Measurements from ENCODE around the gene LARGE1. TPM values are rescaled to one million over a fixed set of nuclear protein-coding genes. Genes with fewer than 3 reads are reported as not detected.

Gene LARGE1
- total RNA-seq, 1 donor from 2014 or later: 81.2 TPM

- Mint-ChIP-seq H3K27ac (ENCODE audit: unreplicated experiment) (no peak overlapping the region), H3K9me3 (ENCODE audit: unreplicated experiment) (peaks cover 11% of the 10 kb centered on the region), H3K4me1 (ENCODE audit: low read depth, unreplicated experiment) (peaks cover 13% of the 10 kb centered on the region), H3K36me3 (ENCODE audit: unreplicated experiment) (peaks cover 4% of the 10 kb centered on the region), H3K4me3 (ENCODE audit: unreplicated experiment) (no peak overlapping the region), H3K27me3 (ENCODE audit: unreplicated experiment) (peaks cover 6% of the 10 kb centered on the region)
- no peak for DNase-seq
- TF ChIP-seq CTCF (IDR thresholded peaks at IDR 0.05; ENCODE audit: partially characterized antibody, unreplicated experiment): no peak
Observed at GRCh38 chr22:33635766-33636165, 284.5 kb downstream of the LARGE1 start.

DNA sequence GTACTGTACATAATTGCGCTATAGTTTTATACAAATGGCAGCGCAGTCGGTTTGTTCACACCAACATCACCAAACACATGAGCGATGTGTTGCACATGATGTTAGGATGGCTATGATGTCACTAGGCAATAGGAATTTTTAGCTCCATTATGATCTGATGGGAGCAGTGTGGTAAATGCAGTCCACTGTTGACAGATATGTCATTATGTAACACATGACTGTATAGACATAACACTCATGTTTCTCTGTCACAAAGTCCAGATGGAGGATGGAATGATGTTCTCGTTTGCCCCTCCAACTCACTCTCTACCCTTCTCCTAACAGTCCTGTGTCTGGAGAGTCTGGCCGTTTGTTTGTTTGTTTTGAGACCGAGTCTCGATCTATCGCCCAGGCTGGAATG lies 288.5 kb downstream of the LARGE1 start:
- DNase-seq: no peak
- Mint-ChIP-seq H3K9me3 (ENCODE audit: unreplicated experiment) (peaks cover 11% of the 10 kb centered on the region), H3K27ac (ENCODE audit: unreplicated experiment) (no peak overlapping the region), H3K27me3 (ENCODE audit: unreplicated experiment) (peaks cover 9% of the 10 kb centered on the region), H3K36me3 (ENCODE audit: unreplicated experiment) (peaks cover under 1% of the 10 kb centered on the region), H3K4me3 (ENCODE audit: unreplicated experiment) (no peak overlapping the region), H3K4me1 (ENCODE audit: low read depth, unreplicated experiment) (peaks cover 10% of the 10 kb centered on the region)
- TF ChIP-seq CTCF (IDR thresholded peaks at IDR 0.05; ENCODE audit: partially characterized antibody, unreplicated experiment): no peak

DNA sequence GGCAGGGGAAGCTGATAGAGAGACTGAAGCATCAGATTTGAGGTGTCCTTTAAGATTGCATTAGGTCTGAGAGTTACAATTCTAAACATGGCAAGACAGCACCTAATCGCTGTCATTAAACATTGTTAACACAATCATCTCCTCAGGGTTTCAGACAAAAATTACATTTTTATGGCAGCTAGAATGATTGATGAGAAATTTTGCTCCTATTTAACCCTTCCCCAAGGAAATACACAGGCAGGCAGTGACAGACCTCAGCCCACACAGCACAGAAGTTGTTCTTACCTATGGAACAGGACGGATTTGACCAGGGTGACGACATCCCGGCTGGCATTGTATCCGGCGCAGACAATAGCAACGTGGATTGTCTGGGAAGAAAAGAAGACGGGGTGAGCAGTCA lies 294.3 kb downstream of the LARGE1 start:
- H3K27ac Mint-ChIP-seq (ENCODE audit: unreplicated experiment): no peak overlapping the region
- DNase-seq: no peak
- peaks cover 8% of the 10 kb centered on the region for H3K9me3 Mint-ChIP-seq (ENCODE audit: unreplicated experiment)
- H3K27me3 Mint-ChIP-seq (ENCODE audit: unreplicated experiment): peaks cover 6% of the 10 kb centered on the region
- no peaks in the 10 kb centered on the region for H3K4me1 Mint-ChIP-seq (ENCODE audit: low read depth, unreplicated experiment)
- no peak for TF ChIP-seq CTCF (IDR thresholded peaks at IDR 0.05; ENCODE audit: partially characterized antibody, unreplicated experiment)
- H3K4me3 Mint-ChIP-seq (ENCODE audit: unreplicated experiment): no peak overlapping the region
- H3K36me3 Mint-ChIP-seq (ENCODE audit: unreplicated experiment): no peaks in the 10 kb centered on the region

GRCh38 chr22:33620085-33620484 lies 300.2 kb downstream of the LARGE1 start:
- Mint-ChIP-seq H3K27ac (ENCODE audit: unreplicated experiment) (no peak overlapping the region), H3K4me1 (ENCODE audit: low read depth, unreplicated experiment) (peaks cover 7% of the 10 kb centered on the region), H3K4me3 (ENCODE audit: unreplicated experiment) (no peak overlapping the region), H3K36me3 (ENCODE audit: unreplicated experiment) (no peaks in the 10 kb centered on the region), H3K9me3 (ENCODE audit: unreplicated experiment) (no peaks in the 10 kb centered on the region), H3K27me3 (ENCODE audit: unreplicated experiment) (no peaks in the 10 kb centered on the region)
- TF ChIP-seq CTCF (IDR thresholded peaks at IDR 0.05; ENCODE audit: partially characterized antibody, unreplicated experiment): no peak
- no peak for DNase-seq

- Mint-ChIP-seq H3K4me3 (ENCODE audit: unreplicated experiment) (no peak overlapping the region), H3K4me1 (ENCODE audit: low read depth, unreplicated experiment) (no peaks in the 10 kb centered on the region), H3K27ac (ENCODE audit: unreplicated experiment) (no peak overlapping the region), H3K9me3 (ENCODE audit: unreplicated experiment) (no peaks in the 10 kb centered on the region), H3K36me3 (ENCODE audit: unreplicated experiment) (peaks cover 6% of the 10 kb centered on the region), H3K27me3 (ENCODE audit: unreplicated experiment) (no peaks in the 10 kb centered on the region)
- no peak for DNase-seq
- no peak for TF ChIP-seq CTCF (IDR thresholded peaks at IDR 0.05; ENCODE audit: partially characterized antibody, unreplicated experiment)
Observed at GRCh38 chr22:33606504-33606903, 313.8 kb downstream of the LARGE1 start.

Measured in glutamatergic neuron (in vitro differentiated cells).